ENCODE measurements around the gene SLC28A3. TPM values are rescaled to one million over a fixed set of nuclear protein-coding genes. Genes with fewer than 3 reads are reported as not detected.

Gene SLC28A3
- total and polyA plus RNA-seq, 2 of the 8 experiments (the other 6 are each of a cell fraction or from before 2014, with no cell fraction given), result 0.02 TPM; not detected in 1

DNA sequence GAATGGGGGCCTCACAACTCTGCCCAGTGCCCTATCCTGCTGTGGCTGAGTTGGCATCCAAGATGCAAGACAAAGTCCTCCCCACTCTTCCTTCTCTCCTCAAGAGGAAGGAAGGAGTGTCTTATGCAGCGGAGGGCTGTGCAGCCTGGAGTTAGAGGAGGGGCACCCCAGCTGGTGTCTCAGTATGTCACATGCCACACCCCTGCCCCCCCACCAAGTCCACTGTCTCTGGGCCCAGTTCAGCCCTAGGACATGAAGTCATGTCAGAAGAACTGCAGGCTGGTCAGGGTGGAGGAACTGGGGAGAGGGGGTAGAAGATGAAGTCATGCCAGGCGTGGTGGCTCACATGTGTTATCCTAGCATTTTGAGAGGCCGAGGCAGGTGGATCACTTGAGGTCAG is 28.0 kb upstream of the SLC28A3 start:
- H3K18ac ChIP-seq (ENCODE audit: extremely low read depth, low read length), result no peak overlapping the region
- no peak overlapping the region for H2BK120ac ChIP-seq (replicated peaks; ENCODE audit: low read depth, low read length)
- no peaks in the 10 kb centered on the region for H3K79me1 ChIP-seq (ENCODE audit: low read depth, low read length)
- WGBS, 2 experiments (ENCODE audit: extremely low coverage in 1 of 2, insufficient coverage in 1 of 2, insufficient read length in 1 of 2, insufficient replicate concordance in 2 of 2, low coverage in 1 of 2, low lambda C conversion rate in 2 of 2, missing lambda C conversion rate in 1 of 2), result 87% methylated on average over 3 of the region's 3 CpGs; no CpG with 5 or more reads in 1 of the 2 experiments
- CTCF ChIA-PET (ENCODE audit: partially characterized antibody), result no interaction called here
- FAIRE-seq (no peak), DNase-seq (ENCODE audit: low read depth in 1 of 2, low spot score in 2 of 2) (no peak)
- no peak overlapping the region for H2BK5ac ChIP-seq (ENCODE audit: low read depth, low read length)
- H2BK20ac ChIP-seq (ENCODE audit: low read length), result no peak overlapping the region
- no peaks in the 10 kb centered on the region for H3K79me2 ChIP-seq (ENCODE audit: control insufficient read depth in 1 of 2, insufficient read depth in 2 of 2, low read length in 2 of 2)
- no peak overlapping the region for H2BK15ac ChIP-seq (ENCODE audit: low read length)
- H4K20me1 ChIP-seq (replicated peaks in 1 of 2; ENCODE audit: control insufficient read depth in 1 of 2, insufficient read depth in 2 of 2, low read length in 2 of 2), result no peaks in the 10 kb centered on the region
- no peak overlapping the region for H4K5ac ChIP-seq (ENCODE audit: insufficient read length, low read depth, low read length)
- H3K14ac ChIP-seq (ENCODE audit: insufficient read length), result no peak overlapping the region
- POLR2A ChIA-PET (ENCODE audit: partially characterized antibody), result no interaction called here
- no peak overlapping the region for H4K8ac ChIP-seq (ENCODE audit: extremely low read depth, insufficient read depth, low read length)
- no peak overlapping the region for H3K23ac ChIP-seq (ENCODE audit: insufficient read length)
- no peak overlapping the region for H3K4me3 ChIP-seq (ENCODE audit: extremely low read depth in 1 of 4, insufficient read depth in 2 of 4, low read depth in 3 of 4, low read length in 4 of 4)
- no peaks in the 10 kb centered on the region for H3K27me3 ChIP-seq (replicated peaks in 1 of 4; ENCODE audit: control insufficient read depth in 3 of 4, extremely low read depth in 1 of 4, insufficient read depth in 3 of 4, low read length in 3 of 4)
- H3K4me1 ChIP-seq (replicated peaks in 1 of 4; ENCODE audit: control insufficient read depth in 3 of 4, insufficient read depth in 4 of 4, low read length in 3 of 4), result no peaks in the 10 kb centered on the region
- no peaks in the 10 kb centered on the region for H3K36me3 ChIP-seq (ENCODE audit: control insufficient read depth in 2 of 4, insufficient read depth in 4 of 4, low read length in 3 of 4)
- no peak overlapping the region for H2AK5ac ChIP-seq (ENCODE audit: low read depth, low read length)
- H2BK12ac ChIP-seq (ENCODE audit: low read depth, low read length), result no peak overlapping the region
- TF ChIP-seq JUND (IDR thresholded peaks at IDR 0.05; ENCODE audit: low read length) (no peak), SAP30 (IDR thresholded peaks at IDR 0.05; ENCODE audit: insufficient read depth, insufficient replicate concordance, low read length) (no peak), ASH2L (IDR thresholded peaks at IDR 0.05; ENCODE audit: low read length) (no peak), EZH2 (IDR thresholded peaks at IDR 0.05; ENCODE audit: low read depth, low read length, severe bottlenecking) (no peak), ZNF274 (IDR thresholded peaks at IDR 0.05; ENCODE audit: borderline replicate concordance, extremely low read depth, low read length) (no peak), TBP (IDR thresholded peaks at IDR 0.05; ENCODE audit: low read depth, low read length) (no peak), CHD1 (IDR thresholded peaks at IDR 0.05; ENCODE audit: low read depth, low read length) (no peak), POU5F1 (IDR thresholded peaks at IDR 0.05; ENCODE audit: low read depth, low read length) (no peak)
- TF ChIP-seq, protein P1, sequence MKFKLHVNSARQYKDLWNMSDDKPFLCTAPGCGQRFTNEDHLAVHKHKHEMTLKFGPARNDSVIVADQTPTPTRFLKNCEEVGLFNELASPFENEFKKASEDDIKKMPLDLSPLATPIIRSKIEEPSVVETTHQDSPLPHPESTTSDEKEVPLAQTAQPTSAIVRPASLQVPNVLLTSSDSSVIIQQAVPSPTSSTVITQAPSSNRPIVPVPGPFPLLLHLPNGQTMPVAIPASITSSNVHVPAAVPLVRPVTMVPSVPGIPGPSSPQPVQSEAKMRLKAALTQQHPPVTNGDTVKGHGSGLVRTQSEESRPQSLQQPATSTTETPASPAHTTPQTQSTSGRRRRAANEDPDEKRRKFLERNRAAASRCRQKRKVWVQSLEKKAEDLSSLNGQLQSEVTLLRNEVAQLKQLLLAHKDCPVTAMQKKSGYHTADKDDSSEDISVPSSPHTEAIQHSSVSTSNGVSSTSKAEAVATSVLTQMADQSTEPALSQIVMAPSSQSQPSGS (IDR thresholded peaks at IDR 0.05; ENCODE audit: low read length), result no peak
- TF ChIP-seq, protein P2, sequence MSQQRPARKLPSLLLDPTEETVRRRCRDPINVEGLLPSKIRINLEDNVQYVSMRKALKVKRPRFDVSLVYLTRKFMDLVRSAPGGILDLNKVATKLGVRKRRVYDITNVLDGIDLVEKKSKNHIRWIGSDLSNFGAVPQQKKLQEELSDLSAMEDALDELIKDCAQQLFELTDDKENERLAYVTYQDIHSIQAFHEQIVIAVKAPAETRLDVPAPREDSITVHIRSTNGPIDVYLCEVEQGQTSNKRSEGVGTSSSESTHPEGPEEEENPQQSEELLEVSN (IDR thresholded peaks at IDR 0.05), result no peak
- H4K91ac ChIP-seq (replicated peaks; ENCODE audit: insufficient read length, low read length), result no peak overlapping the region
- H3K56ac ChIP-seq (replicated peaks; ENCODE audit: insufficient read length, low read depth, low read length), result no peak overlapping the region
- no peak overlapping the region for H3K27ac ChIP-seq (ENCODE audit: low read depth, low read length)
- no peak overlapping the region for H3K9ac ChIP-seq (replicated peaks in 1 of 4; ENCODE audit: extremely low read depth in 1 of 4, low read depth in 3 of 4, low read length in 3 of 4)
- H3K23me2 ChIP-seq (ENCODE audit: low read depth, low read length), result no peaks in the 10 kb centered on the region
- H2AFZ ChIP-seq (ENCODE audit: low read length), result no peak overlapping the region
- H3K9me3 ChIP-seq (ENCODE audit: insufficient read depth in 2 of 2, low read depth in 1 of 2, low read length in 1 of 2), result no peaks in the 10 kb centered on the region
- no peak overlapping the region for H3K4ac ChIP-seq (replicated peaks; ENCODE audit: insufficient read length, low read depth, low read length)
- no peak overlapping the region for H3K4me2 ChIP-seq (ENCODE audit: insufficient read depth in 1 of 2, low read depth in 2 of 2, low read length in 2 of 2)
